Stomach (tissue), 9 donors: Measurements from ENCODE around the gene ALG2. TPM values are rescaled to one million over a fixed set of nuclear protein-coding genes. Genes with fewer than 3 reads are reported as not detected.

Source experiments
- DNase-seq, 2 donors: peaks; one replicate each; pipeline versions ENCODE4 v3.0.0 to v3.0.0-alpha.2; 2013 to 2019
- H3K27ac ChIP-seq, 5 donors: fragments of 200-600 bp in 4 of 5; sonication (generic) in 4 of 5; one replicate each; pipeline ENCODE4 v1.5.1; 2013 to 2019; ENCODE audit warnings: mild to moderate bottlenecking in 1 of 5, moderate library complexity in 1 of 5
- H3K27me3 ChIP-seq, 3 donors: fragments of 200-600 bp; sonication (generic); one replicate each; pipeline ENCODE4 v1.5.1; 2017 to 2019; ENCODE audit warnings: mixed run types in 1 of 3
- H3K36me3 ChIP-seq, 4 donors: fragments of 200-600 bp; sonication (generic); 1 replicate in 3 of 4; 2 replicates in 1 of 4; pipeline ENCODE4 v1.5.1; 2016 to 2019
- H3K4me1 ChIP-seq, 4 donors: fragments of 200-600 bp; sonication (generic); one replicate each; pipeline ENCODE4 v1.5.1; 2016 to 2019
- H3K4me3 ChIP-seq, 4 donors: fragments of 200-600 bp; sonication (generic) in 3 of 4; one replicate each; pipeline ENCODE4 v1.5.1; 2016 to 2019; ENCODE audit warnings: mild to moderate bottlenecking in 1 of 4
- H3K9me3 ChIP-seq, 4 donors: fragments of 200-600 bp; sonication (generic); one replicate each; pipeline ENCODE4 v1.5.1; 2016 to 2019
- CTCF ChIP-seq, 7 experiments: fragments of 450-650 bp in 4 of 7; fragments of 200-600 bp in 3 of 7; sonication (generic) in 3 of 7; IDR thresholded peaks; one replicate each; pipeline ENCODE4 v1.5.1; 2016 to 2019; ENCODE audit warnings: antibody characterized with exemption in 7 of 7, control low read depth in 2 of 7, mild to moderate bottlenecking in 1 of 7
- EP300 ChIP-seq: sonication (generic); formaldehyde crosslinking; IDR thresholded peaks from one replicate; pipeline ENCODE4 v1.6.1; 2017; ENCODE audit warnings: antibody characterized with exemption
- POLR2A ChIP-seq, 4 donors: fragments of 450-650 bp; IDR thresholded peaks; one replicate each; pipeline ENCODE4 v1.6.1; 2016; ENCODE audit warnings: antibody characterized with exemption in 4 of 4, control low read depth in 2 of 4, mild to moderate bottlenecking in 1 of 4, moderate library complexity in 1 of 4
- POLR2AphosphoS5 ChIP-seq, 3 donors: sonication (generic); formaldehyde crosslinking; IDR thresholded peaks; one replicate each; pipeline ENCODE4 v1.6.1; 2016; ENCODE audit warnings: antibody characterized with exemption in 3 of 3
- WGBS, 5 donors: extraction: QIAGEN DNeasy Blood & Tissue Kit in 3 of 5; methylation state at CpG; one replicate each; pipeline versions ENCODE4 v1.1.5 to v1.1.7; 2013 to 2018; 5-methylcytosine and 5-hydroxymethylcytosine counted together
- intact Hi-C: fragments of 100-400 bp; cut with DNase I; formaldehyde crosslinking; loops from one replicate; pipeline ENCODE4 v1.15.1; 2023; ENCODE audit warnings: low total_unique reads
- polyA plus RNA-seq, 3 donors: library from polyadenylated mRNA; stranded (reverse); fragments of 200-250 nt; gene quantifications; one replicate each; pipeline ENCODE4 v1.2.3, GENCODE V29; 2013
- total RNA-seq, 5 donors: library from RNA; depleted of rRNA; stranded (reverse); fragments of >200 nt; gene quantifications; one replicate each; pipeline versions ENCODE4 v1.1.0 to v1.2.3, GENCODE V29; 2014 to 2016
- donor health status: healthy with polysubstance abuse.
- donor health status: Bipolar disorder and iron deficiency.
- donor health status: healthy.

Gene ALG2
- total and polyA plus RNA-seq, 8 donors, result 1.8 to 33.9 (median 20.8) TPM

GRCh38 chr9:99266255-99267023, 44.7 kb upstream of the ALG2 start:
- no peak for TF ChIP-seq EP300
- TF ChIP-seq CTCF (IDR thresholded peaks at IDR 0.05), result peak in 5 of 7 experiments; percentile 47 to 69 (median 64)
- TF ChIP-seq POLR2A (IDR thresholded peaks at IDR 0.05), result no peak
- TF ChIP-seq POLR2AphosphoS5 (IDR thresholded peaks at IDR 0.05), result no peak

GRCh38 chr9:99265691-99266090, 43.9 kb upstream of the ALG2 start:
- Histone ChIP-seq H3K27me3 (no peaks in the 10 kb centered on the region), H3K4me3 (no peak overlapping the region), H3K36me3 (no peaks in the 10 kb centered on the region), H3K9me3 (no peaks in the 10 kb centered on the region), H3K27ac (no peak overlapping the region), H3K4me1 (peaks cover 4 to 9% (median 7%) of the 10 kb centered on the region in 4 donors)
- TF ChIP-seq EP300, result no peak
- no peak for TF ChIP-seq CTCF (IDR thresholded peaks at IDR 0.05)
- no peak for TF ChIP-seq POLR2A (IDR thresholded peaks at IDR 0.05)
- TF ChIP-seq POLR2AphosphoS5 (IDR thresholded peaks at IDR 0.05), result no peak
- intact Hi-C loops, result no loop called here
- WGBS, 5 donors, result 32 to 52% (median 37%) methylated on average over 2 of the region's 2 CpGs
- no peak for DNase-seq

More at GRCh38 chr9:99266255-99267023, 44.7 kb upstream of the ALG2 start:
- no peak overlapping the region for H3K27ac ChIP-seq
- peak; percentile 63 to 89 for DNase-seq
- no peaks in the 10 kb centered on the region for H3K9me3 ChIP-seq
- H3K4me1 ChIP-seq, result peaks cover 4 to 9% (median 7%) of the 10 kb centered on the region in 4 donors
- H3K27me3 ChIP-seq, result no peaks in the 10 kb centered on the region
- 13 to 15% (median 14%) methylated on average over 17 of the region's 17 CpGs for WGBS, 5 donors
- H3K4me3 ChIP-seq, result no peak overlapping the region
- no peaks in the 10 kb centered on the region for H3K36me3 ChIP-seq
- intact Hi-C loops, result no loop called here

GRCh38 chr9:99264070-99264680, 42.4 kb upstream of the ALG2 start:
- intact Hi-C loops, result no loop called here
- Histone ChIP-seq H3K27ac (no peak overlapping the region), H3K4me1 (peaks cover 4 to 20% (median 14%) of the 10 kb centered on the region in 4 donors), H3K9me3 (no peaks in the 10 kb centered on the region), H3K4me3 (no peak overlapping the region), H3K27me3 (no peaks in the 10 kb centered on the region), H3K36me3 (no peaks in the 10 kb centered on the region)
- TF ChIP-seq POLR2AphosphoS5 (IDR thresholded peaks at IDR 0.05) (no peak), CTCF (IDR thresholded peaks at IDR 0.05) (no peak), POLR2A (IDR thresholded peaks at IDR 0.05) (no peak), EP300 (no peak)
- WGBS, 5 donors, result 79 to 96% (median 88%) methylated on average over 3 of the region's 3 CpGs
- DNase-seq, result no peak

- DNase-seq, result no peak
- intact Hi-C loops, result no loop called here
- Histone ChIP-seq H3K4me1 (peaks cover 4 to 26% (median 20%) of the 10 kb centered on the region in 4 donors), H3K4me3 (no peak overlapping the region), H3K9me3 (no peaks in the 10 kb centered on the region), H3K36me3 (no peaks in the 10 kb centered on the region), H3K27ac (no peak overlapping the region), H3K27me3 (no peaks in the 10 kb centered on the region)
- WGBS, 5 donors, result 80 to 86% (median 83%) methylated on average over 7 of the region's 7 CpGs
- no peak for TF ChIP-seq POLR2AphosphoS5 (IDR thresholded peaks at IDR 0.05)
- no peak for TF ChIP-seq CTCF (IDR thresholded peaks at IDR 0.05)
- TF ChIP-seq POLR2A (IDR thresholded peaks at IDR 0.05), result no peak
- TF ChIP-seq EP300, result no peak
Measured at GRCh38 chr9:99262949-99263418, 41.2 kb upstream of the ALG2 start.
